ENCODE measurements around the gene KRTAP10-11. TPM values are rescaled to one million over a fixed set of nuclear protein-coding genes. Genes with fewer than 3 reads are reported as not detected.

The KRTAP10-11 gene
- not detected in 5 replicates for total RNA-seq (2022; extraction: Qiagen RNA extraction)

DNA sequence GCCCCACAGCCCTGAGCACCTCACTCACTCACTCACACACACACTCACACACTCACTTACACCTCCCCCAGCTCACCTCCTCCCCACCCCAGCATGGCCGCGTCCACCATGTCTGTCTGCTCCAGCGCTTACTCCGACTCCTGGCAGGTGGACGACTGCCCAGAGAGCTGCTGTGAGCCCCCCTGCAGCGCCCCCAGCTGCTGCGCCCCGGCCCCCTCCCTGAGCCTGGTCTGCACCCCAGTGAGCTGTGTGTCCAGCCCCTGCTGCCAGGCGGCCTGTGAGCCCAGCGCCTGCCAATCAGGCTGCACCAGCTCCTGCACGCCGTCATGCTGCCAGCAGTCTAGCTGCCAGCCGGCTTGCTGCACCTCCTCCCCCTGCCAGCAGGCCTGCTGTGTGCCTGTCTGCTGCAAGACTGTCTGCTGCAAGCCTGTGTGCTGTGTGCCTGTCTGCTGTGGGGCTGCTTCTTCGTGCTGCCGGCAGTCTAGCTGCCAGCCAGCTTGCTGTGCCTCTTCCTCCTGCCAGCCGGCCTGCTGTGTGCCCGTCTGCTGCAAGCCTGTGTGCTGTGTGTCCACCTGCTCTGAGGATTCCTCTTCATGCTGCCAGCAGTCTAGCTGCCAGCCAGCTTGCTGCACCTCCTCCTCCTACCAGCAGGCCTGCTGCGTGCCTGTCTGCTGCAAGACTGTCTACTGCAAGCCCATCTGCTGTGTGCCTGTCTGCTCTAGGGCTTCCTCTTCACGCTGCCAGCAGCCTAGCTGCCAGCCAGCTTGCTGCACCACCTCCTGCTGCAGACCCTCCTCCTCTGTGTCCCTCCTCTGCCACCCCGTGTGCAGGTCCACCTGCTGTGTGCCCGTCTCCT, at the start of gene KRTAP10-11:
KRTAP10-11 (plus strand) TSS at position 49 of the 856 bp plus-strand sequence; CDS start at position 94, 45 bp downstream.

DNA sequence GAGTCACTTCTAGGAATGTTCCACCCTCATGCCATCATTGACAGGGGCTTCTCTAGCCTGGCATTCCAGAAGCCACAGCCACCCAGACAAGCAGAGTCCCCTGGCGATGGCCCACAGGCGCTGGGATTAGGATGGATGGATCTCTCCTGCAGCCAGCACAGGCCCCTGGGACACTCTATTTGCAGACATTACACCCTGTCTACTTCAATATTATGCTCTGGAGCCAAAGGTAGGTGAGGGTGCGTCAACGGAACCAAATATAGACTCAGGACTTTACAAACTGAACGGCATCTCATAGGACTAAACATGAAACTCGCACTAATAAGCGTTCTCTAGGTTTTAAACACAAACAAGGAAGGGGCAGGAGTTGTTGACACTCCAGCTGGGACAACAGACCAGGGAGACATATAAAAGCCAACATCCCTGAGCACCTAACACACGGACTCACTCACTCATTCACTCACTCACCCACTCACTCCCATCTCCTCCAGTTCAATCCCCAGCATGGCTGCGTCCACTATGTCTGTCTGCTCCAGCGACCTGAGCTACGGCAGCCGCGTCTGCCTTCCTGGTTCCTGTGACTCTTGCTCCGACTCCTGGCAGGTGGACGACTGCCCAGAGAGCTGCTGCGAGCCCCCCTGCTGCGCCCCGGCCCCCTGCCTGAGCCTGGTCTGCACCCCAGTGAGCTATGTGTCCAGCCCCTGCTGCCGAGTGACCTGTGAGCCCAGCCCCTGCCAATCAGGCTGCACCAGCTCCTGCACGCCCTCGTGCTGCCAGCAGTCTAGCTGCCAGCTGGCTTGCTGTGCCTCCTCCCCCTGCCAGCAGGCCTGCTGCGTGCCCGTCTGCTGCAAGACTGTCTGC, 45.9 kb upstream of the KRTAP10-11 start, which contains the start of gene KRTAP10-7:
KRTAP10-7 (plus strand) TSS at position 480 of the 861 bp plus-strand sequence; CDS start at position 505, 25 bp downstream.

DNA sequence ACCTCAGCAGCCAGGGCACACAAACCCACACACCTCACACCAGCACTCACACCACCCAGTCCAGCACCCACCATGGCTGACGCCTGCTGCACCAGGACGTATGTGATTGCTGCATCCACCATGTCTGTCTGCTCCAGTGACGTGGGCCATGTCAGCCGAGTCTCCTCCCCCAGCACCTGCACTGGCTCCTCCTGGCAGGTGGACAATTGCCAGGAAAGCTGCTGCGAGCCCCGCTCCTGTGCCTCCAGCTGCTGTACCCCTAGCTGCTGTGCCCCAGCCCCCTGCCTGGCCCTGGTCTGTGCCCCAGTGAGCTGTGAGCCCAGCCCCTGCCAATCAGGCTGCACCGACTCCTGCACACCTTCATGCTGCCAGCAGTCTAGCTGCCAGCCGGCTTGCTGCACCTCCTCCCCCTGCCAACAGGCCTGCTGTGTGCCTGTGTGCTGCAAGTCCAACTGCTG, 34.2 kb upstream of the KRTAP10-11 start, which contains the start of gene KRTAP10-8:
KRTAP10-8 (plus strand) TSS at position 51 of the 458 bp plus-strand sequence; CDS start at position 73, 22 bp downstream.

DNA sequence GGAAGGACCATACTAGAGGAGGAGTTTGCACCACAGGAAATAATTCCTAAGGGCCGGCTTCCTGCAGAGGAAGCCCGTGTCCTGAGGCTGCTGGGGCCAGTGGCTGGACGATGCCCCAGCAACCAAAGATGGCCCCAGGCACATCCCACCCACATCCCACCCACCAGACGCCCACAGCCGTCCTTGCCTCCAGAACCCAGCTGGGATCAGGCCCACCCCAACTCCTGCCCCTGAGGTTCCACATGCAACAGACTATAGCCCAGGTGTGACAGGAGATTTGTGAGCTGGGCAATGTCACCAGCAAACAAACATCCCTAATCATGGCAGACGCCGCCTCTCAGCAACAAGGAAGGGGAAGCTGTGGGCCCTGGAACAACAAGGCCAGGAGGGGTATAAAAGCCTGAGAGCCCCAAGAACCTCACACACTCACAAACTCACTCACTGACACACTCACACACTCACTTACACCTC, 19.5 kb upstream of the KRTAP10-11 start, which contains the start of gene KRTAP10-9:
KRTAP10-9 (plus strand) TSS at position 421 of the 471 bp plus-strand sequence. CDS start 79 bp downstream, outside the sequence.

GRCh38 chr21:44637018-44637850, 9.0 kb upstream of the KRTAP10-11 start, which contains the start of gene KRTAP10-10:
Gene KRTAP10-10, plus strand, starts transcription at chr21:44637356. Its CDS starts 62 bp downstream, at chr21:44637418.

DNA sequence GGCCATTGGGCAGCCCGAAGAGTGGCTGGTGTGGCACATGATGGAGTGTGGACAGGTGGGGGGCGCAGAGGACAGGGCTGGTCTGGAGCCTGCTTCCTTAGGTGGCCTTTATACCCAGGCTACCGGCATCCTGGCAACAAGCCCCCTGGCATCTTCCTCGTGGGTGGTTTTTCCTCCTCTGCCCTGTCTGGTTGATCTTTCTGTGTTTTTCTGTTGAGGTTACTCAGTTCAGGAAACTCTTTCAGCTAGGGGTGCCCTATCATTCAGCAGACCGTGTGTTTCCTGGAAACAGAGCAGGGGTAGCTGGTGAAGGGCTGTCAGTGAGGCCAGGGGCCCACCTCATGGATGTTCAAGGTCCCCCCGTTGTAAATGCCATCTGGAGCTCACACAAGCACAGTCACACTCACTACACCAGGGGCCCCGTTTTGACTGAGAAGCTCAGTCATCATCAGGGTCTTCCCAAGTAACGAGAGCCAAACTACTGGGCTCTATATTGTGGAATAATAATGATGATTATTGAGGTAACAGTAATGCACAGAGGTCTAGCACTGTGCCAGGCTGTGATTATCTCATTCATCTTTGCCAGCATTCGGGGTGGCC, 8.5 kb downstream of the KRTAP10-11 start, which contains the start of gene KRTAP12-4:
KRTAP12-4 (minus strand) TSS at position 84 of the 600 bp plus-strand sequence; CDS start at position 39, 45 bp downstream.

DNA sequence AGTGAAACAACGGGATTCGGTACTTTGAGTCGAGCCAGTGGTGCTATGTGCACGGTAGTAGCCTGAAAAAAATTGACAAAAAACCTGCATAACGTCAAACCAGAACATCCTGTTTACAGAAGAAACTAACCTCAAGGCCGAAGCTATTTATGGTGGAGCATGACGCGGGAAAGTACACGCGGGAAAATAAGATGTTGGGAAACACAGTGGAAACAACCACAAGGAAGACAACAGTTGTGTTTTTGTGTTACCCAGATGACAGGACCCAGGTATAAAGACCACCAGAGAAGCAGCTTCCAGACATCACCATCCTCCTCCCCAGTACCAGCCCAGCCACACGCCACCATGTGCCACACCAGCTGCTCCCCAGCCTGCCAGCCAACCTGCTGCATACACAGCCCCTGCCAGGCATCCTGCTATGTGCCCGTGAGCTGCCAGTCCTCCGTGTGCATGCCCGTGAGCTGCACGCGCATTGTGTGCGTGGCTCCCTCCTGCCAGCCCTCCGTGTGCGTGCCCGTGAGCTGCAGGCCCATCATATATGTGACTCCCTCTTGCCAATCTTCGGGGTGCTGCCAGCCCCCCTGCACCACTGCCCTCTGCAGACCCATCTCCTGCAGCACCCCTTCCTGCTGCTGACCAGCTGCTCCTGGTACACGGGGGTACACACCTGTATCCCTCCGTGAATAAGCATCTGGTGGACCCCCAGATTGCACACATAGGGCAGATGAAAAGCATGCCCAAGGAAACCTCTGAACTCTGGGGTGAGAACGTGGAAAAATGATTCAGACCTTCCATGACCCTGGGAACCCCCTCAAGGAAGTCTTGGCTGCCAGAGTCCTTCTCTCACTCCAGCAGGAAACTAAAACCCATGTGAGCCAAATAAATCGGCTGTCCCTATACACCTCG, 11.7 kb downstream of the KRTAP10-11 start, which contains the start of gene KRTAP12-3:
KRTAP12-3 (plus strand) TSS at position 298 of the 906 bp plus-strand sequence; CDS start at position 346, 48 bp downstream.

DNA sequence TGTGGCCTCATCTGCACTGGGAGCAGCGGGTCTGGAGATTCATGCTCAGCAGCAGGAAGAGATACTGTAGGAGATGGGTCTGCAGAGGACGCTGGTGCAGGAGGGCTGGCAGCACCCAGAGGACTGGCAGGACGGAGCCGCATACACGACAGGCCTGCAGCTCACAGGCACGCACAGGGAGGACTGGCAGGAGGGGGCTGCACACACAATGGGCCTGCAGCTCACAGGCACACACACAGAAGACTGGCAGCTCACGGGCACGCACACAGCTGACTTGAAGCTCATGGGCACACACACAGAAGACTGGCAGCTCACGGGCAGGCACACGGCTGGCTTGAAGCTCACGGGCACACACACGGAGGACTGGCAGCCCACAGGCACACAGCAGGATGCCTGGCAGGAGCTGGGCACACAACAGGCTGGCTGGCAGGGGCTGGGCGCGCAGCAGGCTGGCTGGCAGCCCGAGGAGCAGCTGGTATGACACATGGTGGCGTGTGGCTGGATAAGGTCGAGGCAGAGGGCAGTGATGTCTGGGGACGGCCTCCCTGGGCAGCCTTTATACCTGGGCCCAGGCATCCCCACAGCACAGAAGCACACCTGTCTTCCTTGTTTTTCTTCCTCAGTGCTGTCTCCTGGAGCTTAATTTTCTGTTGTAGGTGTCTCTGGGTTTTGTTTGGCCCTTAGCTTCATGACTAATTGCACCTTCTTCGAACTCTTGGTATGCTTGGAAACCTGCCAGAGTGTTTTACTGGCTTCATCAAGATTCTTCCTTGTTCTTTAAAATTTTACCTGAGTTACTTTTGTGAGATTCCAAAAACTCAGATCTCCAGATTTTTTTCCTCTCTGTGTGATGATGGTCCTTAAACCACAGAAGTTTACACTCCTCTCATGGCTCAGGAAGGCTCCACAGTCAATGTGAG, 20.4 kb downstream of the KRTAP10-11 start, which contains the start of gene KRTAP12-2:
KRTAP12-2 (minus strand) TSS at position 527 of the 920 bp plus-strand sequence; CDS start at position 486, 41 bp downstream.

GRCh38 chr21:44681861-44682579, 35.8 kb downstream of the KRTAP10-11 start, which contains the start of gene KRTAP12-1:
Gene KRTAP12-1, minus strand, starts transcription at chr21:44682163. Its CDS starts 40 bp downstream, at chr21:44682123.

Other genes starting within 250 kb of the KRTAP10-11 start
- 1.8 to 2.4 TPM (median 2.1 TPM) in 5 replicates for gene LRRC3, start 190.9 kb upstream of the KRTAP10-11 start, total RNA-seq (2022; extraction: Qiagen RNA extraction)
- not detected in 5 replicates for gene KRTAP10-1, start 106.2 kb upstream of the KRTAP10-11 start, total RNA-seq (2022; extraction: Qiagen RNA extraction)
- not detected in 5 replicates for gene KRTAP10-2, start 94.9 kb upstream of the KRTAP10-11 start, total RNA-seq (2022; extraction: Qiagen RNA extraction)
- gene KRTAP10-3, start 87.6 kb upstream of the KRTAP10-11 start, total RNA-seq (2022; extraction: Qiagen RNA extraction): not detected in 5 replicates
- not detected in 5 replicates for gene KRTAP10-4, start 72.7 kb upstream of the KRTAP10-11 start, total RNA-seq (2022; extraction: Qiagen RNA extraction)
- not detected in 5 replicates for gene KRTAP10-5, start 65.8 kb upstream of the KRTAP10-11 start, total RNA-seq (2022; extraction: Qiagen RNA extraction)
- not detected in 5 replicates for gene KRTAP10-6, start 53.9 kb upstream of the KRTAP10-11 start, total RNA-seq (2022; extraction: Qiagen RNA extraction)
- not detected in 5 replicates for gene KRTAP10-7, start 45.8 kb upstream of the KRTAP10-11 start, total RNA-seq (2022; extraction: Qiagen RNA extraction)
- gene KRTAP10-8, start 34.3 kb upstream of the KRTAP10-11 start, total RNA-seq (2022; extraction: Qiagen RNA extraction): not detected in 5 replicates
- not detected in 5 replicates for gene KRTAP10-9, start 19.3 kb upstream of the KRTAP10-11 start, total RNA-seq (2022; extraction: Qiagen RNA extraction)
- gene KRTAP10-10, start 9.1 kb upstream of the KRTAP10-11 start, total RNA-seq (2022; extraction: Qiagen RNA extraction): not detected in 5 replicates
- not detected in 5 replicates for gene KRTAP12-4, start 8.2 kb downstream of the KRTAP10-11 start, total RNA-seq (2022; extraction: Qiagen RNA extraction)
- not detected in 5 replicates for gene KRTAP12-3, start 11.5 kb downstream of the KRTAP10-11 start, total RNA-seq (2022; extraction: Qiagen RNA extraction)
- gene KRTAP12-2, start 20.5 kb downstream of the KRTAP10-11 start, total RNA-seq (2022; extraction: Qiagen RNA extraction): not detected in 5 replicates
- gene KRTAP12-1, start 35.7 kb downstream of the KRTAP10-11 start, total RNA-seq (2022; extraction: Qiagen RNA extraction): not detected in 5 replicates
- not detected in 5 replicates for gene KRTAP10-12, start 50.8 kb downstream of the KRTAP10-11 start, total RNA-seq (2022; extraction: Qiagen RNA extraction)
- gene TSPEAR, start 65.2 kb downstream of the KRTAP10-11 start, total RNA-seq (2022; extraction: Qiagen RNA extraction): not detected in 5 replicates
- 30.3 to 39.6 TPM (median 32.3 TPM) in 5 replicates for gene UBE2G2, start 155.4 kb downstream of the KRTAP10-11 start, total RNA-seq (2022; extraction: Qiagen RNA extraction)
- 59.2 to 68.0 TPM (median 64.4 TPM) in 5 replicates for gene SUMO3, start 171.6 kb downstream of the KRTAP10-11 start, total RNA-seq (2022; extraction: Qiagen RNA extraction)
- gene PTTG1IP, start 227.3 kb downstream of the KRTAP10-11 start, total RNA-seq (2022; extraction: Qiagen RNA extraction): 93.7 to 101 TPM (median 97.6 TPM) in 5 replicates

Data from A549 treated with AZD2906 at 1 μM for 4 hours (cell line).